ENCODE results near the gene MYB.
"Not testable (repeated sequence)": the region's sequence is repeated elsewhere in the genome, so short reads cannot be mapped to it uniquely, and the experiment has no call there.

MYB gene

GRCh38 chr6:135180542-135181332 is at the start of gene MYB:
MYB (plus strand) TSS chr6:135181308; CDS start chr6:135181514, 206 bp downstream.
- peak; percentile 97 for DNase-seq

DNA sequence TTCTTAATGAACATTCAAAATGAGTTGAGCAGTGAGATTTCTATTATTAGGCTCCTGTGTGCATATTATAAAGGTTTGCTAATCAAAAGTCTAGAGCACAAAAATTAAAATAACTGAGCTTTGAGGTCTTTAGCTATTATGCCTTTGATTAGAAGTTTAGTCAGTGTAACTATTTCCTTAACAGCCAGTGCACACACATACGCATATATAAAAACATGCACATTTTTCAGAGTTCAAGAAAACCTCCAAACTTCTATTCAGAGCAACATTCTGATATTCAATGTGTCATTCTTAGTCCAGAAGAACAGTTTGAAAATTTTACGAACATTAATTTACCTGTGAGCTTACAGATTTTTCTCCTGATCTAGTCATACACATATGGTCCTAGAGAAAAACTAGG is 48.3 kb upstream of the MYB start:
- no peak for DNase-seq

GRCh38 chr6:135135835-135136234 is 45.3 kb upstream of the MYB start:
- no peak for DNase-seq

DNA sequence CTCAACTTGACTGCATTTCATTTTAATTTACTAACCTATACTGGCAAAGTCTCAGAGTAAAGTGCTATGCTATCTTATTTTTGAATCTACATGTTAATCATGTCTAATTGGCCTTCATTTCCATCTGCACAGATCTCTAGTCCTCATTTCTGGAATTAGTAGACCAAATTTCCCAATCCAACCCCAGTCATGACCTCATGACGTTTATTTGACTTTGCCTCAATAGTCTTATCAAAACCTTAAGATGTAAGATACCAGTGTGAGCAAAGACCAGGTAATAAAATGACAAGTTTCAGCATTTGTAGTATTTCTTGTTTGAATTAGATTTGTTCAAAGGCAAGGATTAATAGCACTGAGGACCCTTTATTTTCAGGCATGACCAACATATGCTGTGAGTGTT is 43.3 kb upstream of the MYB start:
- DNase-seq: no peak

DNA sequence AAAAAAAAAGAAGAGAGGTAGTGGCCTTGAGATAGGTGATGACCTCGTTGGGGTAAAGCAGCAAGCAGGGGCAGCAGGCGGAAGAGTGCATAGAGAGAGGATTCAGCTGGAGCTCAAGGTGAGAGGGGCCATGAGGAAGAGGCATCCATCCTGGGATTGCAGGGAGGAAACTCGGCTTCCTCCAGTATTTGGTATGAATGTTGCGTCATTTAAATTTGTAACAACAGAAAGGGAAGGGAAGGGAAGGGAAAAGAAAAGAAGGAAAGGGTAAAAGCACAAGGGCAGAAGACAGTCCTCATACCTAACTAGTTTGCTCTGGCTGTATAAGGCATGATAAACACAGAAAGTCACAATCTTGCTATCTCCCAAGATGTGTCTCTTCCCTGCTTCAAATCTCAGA is 39.9 kb upstream of the MYB start:
- DNase-seq: no peak

- DNase-seq: no peak
Observed at GRCh38 chr6:135141728-135142127, 39.4 kb upstream of the MYB start.

- DNase-seq: not testable (repeated sequence)
Observed at GRCh38 chr6:135142232-135142631, 38.9 kb upstream of the MYB start.

GRCh38 chr6:135144673-135145062 is 36.4 kb upstream of the MYB start:
- peak; percentile 69 for DNase-seq

- peak; percentile 82 for DNase-seq
Observed at GRCh38 chr6:135145063-135145800, 35.9 kb upstream of the MYB start.

GRCh38 chr6:135146162-135146934 is 34.8 kb upstream of the MYB start:
- no peak for DNase-seq

DNA sequence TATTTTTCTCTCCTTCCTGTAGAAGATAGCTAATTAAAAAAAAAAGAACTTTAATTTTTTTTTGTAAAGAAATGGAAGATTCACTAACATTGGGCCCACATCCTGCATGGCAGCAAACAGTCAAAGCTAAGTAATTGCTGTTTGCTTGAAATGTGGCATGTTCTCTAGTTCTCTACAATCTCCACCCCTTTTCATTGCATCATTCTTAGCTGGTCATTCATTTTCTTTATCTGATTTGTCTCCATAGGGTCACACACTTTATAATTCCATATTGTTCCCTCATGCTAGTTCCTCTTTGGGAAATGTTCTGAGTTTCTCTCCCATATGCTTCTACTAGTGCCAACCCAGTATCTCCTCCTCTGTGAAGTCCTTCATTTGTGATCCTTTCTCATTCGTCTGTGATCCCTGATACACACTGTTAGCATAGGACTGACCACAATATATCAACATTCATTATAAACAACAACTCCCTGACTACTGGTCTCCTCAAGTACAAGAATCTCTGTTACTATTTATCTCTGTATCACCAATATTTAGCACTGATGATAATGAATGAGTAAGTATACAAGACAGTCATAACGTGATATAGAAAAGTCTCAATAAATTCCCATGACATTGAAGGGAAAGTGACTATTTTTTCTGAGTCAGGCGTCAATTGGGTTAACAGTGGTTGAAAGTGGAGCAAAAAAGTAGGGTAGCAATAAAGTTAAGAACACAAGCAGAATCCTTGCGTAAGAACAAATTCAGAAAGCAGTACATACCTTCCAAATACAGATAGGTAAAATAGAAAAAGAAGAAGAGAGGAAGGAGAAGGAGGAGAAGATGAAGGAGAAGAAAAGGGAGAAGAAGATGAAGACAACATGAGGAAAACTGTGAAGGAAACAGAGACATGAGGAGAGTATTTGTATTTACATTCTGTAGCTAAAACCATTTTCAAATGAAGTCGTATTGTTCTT is 33.2 kb upstream of the MYB start:
- DNase-seq: peak; percentile 69

DNA sequence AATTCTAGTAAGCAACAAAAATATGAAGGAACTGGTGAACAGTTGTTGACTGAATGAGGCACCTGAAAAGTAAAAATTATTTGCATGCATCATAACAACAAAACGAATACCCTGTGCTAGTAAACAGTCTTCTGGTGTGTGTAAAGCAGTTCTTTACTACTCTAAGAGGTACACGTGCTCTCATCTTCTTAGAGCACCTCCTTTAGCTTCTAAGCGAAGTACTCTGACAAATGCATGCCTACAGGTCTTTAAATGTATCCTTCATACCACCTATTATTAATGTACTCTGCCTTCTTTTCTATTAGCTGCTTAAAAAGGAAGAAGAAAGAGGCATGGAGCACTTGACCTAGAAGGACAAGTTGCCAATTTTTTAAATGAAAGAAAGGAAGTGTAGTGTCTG is 32.2 kb upstream of the MYB start:
- peak; percentile 24 for DNase-seq

DNA sequence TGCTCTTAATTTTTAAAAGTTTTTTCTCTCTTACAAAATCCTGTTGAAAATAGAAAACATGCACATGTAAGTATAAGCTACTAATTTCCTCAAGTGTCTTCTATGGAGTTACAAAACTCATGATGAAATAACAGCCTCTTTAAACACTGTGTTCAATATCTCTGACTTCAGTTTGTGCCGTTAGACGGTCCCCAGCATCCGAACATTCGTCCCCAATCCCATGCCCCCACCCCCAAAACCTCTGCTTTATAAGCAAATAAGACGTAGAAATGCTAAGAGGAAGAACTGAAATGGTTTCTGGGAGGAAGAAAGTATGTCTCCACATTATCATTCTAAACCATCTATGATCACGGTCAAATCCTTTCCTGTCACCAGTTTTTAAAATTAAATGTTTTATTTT is 31.7 kb upstream of the MYB start:
- DNase-seq: peak; percentile 74

GRCh38 chr6:135150481-135150880 is 30.6 kb upstream of the MYB start:
- not testable (repeated sequence) for DNase-seq

GRCh38 chr6:135154125-135154524 is 27.0 kb upstream of the MYB start:
- not testable (repeated sequence) for DNase-seq

- no peak for DNase-seq
Observed at GRCh38 chr6:135158397-135158796, 22.7 kb upstream of the MYB start.

- DNase-seq: no peak
Observed at GRCh38 chr6:135159531-135159930, 21.6 kb upstream of the MYB start.

GRCh38 chr6:135161411-135162395 is 19.4 kb upstream of the MYB start:
- DNase-seq: no peak

- peak; percentile 50 for DNase-seq
Observed at GRCh38 chr6:135162678-135163439, 18.2 kb upstream of the MYB start.

- DNase-seq: no peak
Observed at GRCh38 chr6:135163440-135163738, 17.7 kb upstream of the MYB start.
